ENCODE data around the gene ADO. TPM values are rescaled to one million over a fixed set of nuclear protein-coding genes. Genes with fewer than 3 reads are reported as not detected.
"Not testable (repeated sequence)": the region's sequence is repeated elsewhere in the genome, so short reads cannot be mapped to it uniquely, and the experiment has no call there.

Gene ADO
- total RNA-seq, 4 donors from 2014 or later, result 9.6 to 25.4 (median 15.0) TPM

GRCh38 chr10:62772186-62772974, 32.1 kb upstream of the ADO start:
- in situ Hi-C loops (cut with MboI; ENCODE audit: low pct_ligation_motif_present in 1 of 4, low pct_unique_long_range_greater_than_20kb in 1 of 4, low sequenced_read_pairs in 3 of 4), result no loop called here
- DNase-seq, result no peak
- H3K27ac ChIP-seq, result no peak overlapping the region
- H3K4me3 ChIP-seq, result no peak overlapping the region
- H3K27me3 ChIP-seq, result no peaks in the 10 kb centered on the region
- WGBS, 2 donors (ENCODE audit: low coverage in 1 of 2), result 54 to 62% methylated on average over 5 to 7 of the region's 7 CpGs
- H3K9me3 ChIP-seq, result no peaks in the 10 kb centered on the region
- H3K4me1 ChIP-seq, result no peaks in the 10 kb centered on the region
- no peaks in the 10 kb centered on the region for H3K36me3 ChIP-seq
- TF ChIP-seq POLR2A (IDR thresholded peaks at IDR 0.05) (no peak), CTCF (IDR thresholded peaks at IDR 0.05) (no peak), EP300 (IDR thresholded peaks at IDR 0.05; ENCODE audit: low read depth) (no peak), POLR2AphosphoS5 (IDR thresholded peaks at IDR 0.05) (no peak)
- intact Hi-C loops (cut with DNase I; ENCODE audit: low total_unique reads), result no loop called here

- intact Hi-C loops (cut with DNase I; ENCODE audit: low total_unique reads), result no loop called here
- no peaks in the 10 kb centered on the region for H3K9me3 ChIP-seq
- in situ Hi-C loops (cut with MboI; ENCODE audit: low pct_ligation_motif_present in 1 of 4, low pct_unique_long_range_greater_than_20kb in 1 of 4, low sequenced_read_pairs in 3 of 4), result no loop called here
- H3K4me3 ChIP-seq, result no peak overlapping the region
- no peak for DNase-seq
- no peak overlapping the region for H3K27ac ChIP-seq
- no peaks in the 10 kb centered on the region for H3K27me3 ChIP-seq
- TF ChIP-seq POLR2AphosphoS5 (IDR thresholded peaks at IDR 0.05) (no peak), CTCF (IDR thresholded peaks at IDR 0.05) (no peak), POLR2A (IDR thresholded peaks at IDR 0.05) (no peak), EP300 (IDR thresholded peaks at IDR 0.05; ENCODE audit: low read depth) (no peak)
- no peaks in the 10 kb centered on the region for H3K4me1 ChIP-seq
- no peaks in the 10 kb centered on the region for H3K36me3 ChIP-seq
- 84 to 93% methylated on average over 2 of the region's 2 CpGs for WGBS, 2 donors (ENCODE audit: low coverage in 1 of 2)
These were observed 26.4 kb upstream of the ADO start for GRCh38 chr10:62778125-62778524.

- Histone ChIP-seq H3K4me1 (no peaks in the 10 kb centered on the region), H3K9me3 (no peaks in the 10 kb centered on the region), H3K27ac (no peak overlapping the region), H3K27me3 (no peaks in the 10 kb centered on the region), H3K4me3 (no peak overlapping the region), H3K36me3 (no peaks in the 10 kb centered on the region)
- peak; percentile 61 for DNase-seq
- in situ Hi-C loops (cut with MboI; ENCODE audit: low pct_ligation_motif_present in 1 of 4, low pct_unique_long_range_greater_than_20kb in 1 of 4, low sequenced_read_pairs in 3 of 4), result no loop called here
- intact Hi-C loops (cut with DNase I; ENCODE audit: low total_unique reads), result no loop called here
- WGBS, 2 donors (ENCODE audit: low coverage in 1 of 2), result 82 to 88% methylated on average over 1 to 5 of the region's 5 CpGs
- TF ChIP-seq POLR2A (IDR thresholded peaks at IDR 0.05) (no peak), CTCF (IDR thresholded peaks at IDR 0.05) (no peak), EP300 (IDR thresholded peaks at IDR 0.05; ENCODE audit: low read depth) (no peak)
These were observed 24.9 kb upstream of the ADO start for GRCh38 chr10:62779487-62780248.

GRCh38 chr10:62784537-62784936, 20.0 kb upstream of the ADO start:
- 87 to 100% methylated on average over 3 of the region's 3 CpGs for WGBS, 2 donors (ENCODE audit: low coverage in 1 of 2)
- H3K4me3 ChIP-seq; H3K27ac ChIP-seq; in situ Hi-C loops (cut with MboI; ENCODE audit: low pct_ligation_motif_present in 1 of 4, low pct_unique_long_range_greater_than_20kb in 1 of 4, low sequenced_read_pairs in 3 of 4); H3K36me3 ChIP-seq; DNase-seq; H3K4me1 ChIP-seq; intact Hi-C loops (cut with DNase I; ENCODE audit: low total_unique reads); H3K9me3 ChIP-seq; H3K27me3 ChIP-seq: not testable (repeated sequence)

GRCh38 chr10:62788285-62788684, 16.2 kb upstream of the ADO start:
- intact Hi-C loops (cut with DNase I; ENCODE audit: low total_unique reads); H3K4me1 ChIP-seq; H3K4me3 ChIP-seq; H3K27me3 ChIP-seq; H3K27ac ChIP-seq; H3K36me3 ChIP-seq; DNase-seq; in situ Hi-C loops (cut with MboI; ENCODE audit: low pct_ligation_motif_present in 1 of 4, low pct_unique_long_range_greater_than_20kb in 1 of 4, low sequenced_read_pairs in 3 of 4); H3K9me3 ChIP-seq: not testable (repeated sequence)
- 63 to 69% methylated on average over 1 to 2 of the region's 2 CpGs for WGBS, 2 donors (ENCODE audit: low coverage in 1 of 2)

Data from transverse colon (tissue), 4 donors.